Duodenal mucosa (tissue), 2 donors: ENCODE measurements around the gene CDC123.
"Not testable (repeated sequence)": the region's sequence is repeated elsewhere in the genome, so short reads cannot be mapped to it uniquely, and the experiment has no call there.

Experiments used
- H3K27ac ChIP-seq: one replicate; pipeline ENCODE4 v1.7.0; 2013; ENCODE audit warnings: low read depth, low read length
- H3K27me3 ChIP-seq, 2 donors: one replicate each; pipeline ENCODE4 v1.7.0; 2013; ENCODE audit warnings: low read length in 2 of 2, control low read depth in 1 of 2; ENCODE audit not compliant: insufficient read depth in 2 of 2, control insufficient read depth in 1 of 2
- H3K36me3 ChIP-seq, 2 donors: one replicate each; pipeline ENCODE4 v1.7.0; 2013; ENCODE audit warnings: low read length in 2 of 2, control low read depth in 1 of 2; ENCODE audit not compliant: insufficient read depth in 2 of 2, control insufficient read depth in 1 of 2
- H3K4me1 ChIP-seq, 2 donors: one replicate each; pipeline ENCODE4 v1.7.0; 2013; ENCODE audit warnings: low read length in 2 of 2, control low read depth in 1 of 2; ENCODE audit not compliant: insufficient read depth in 2 of 2, control insufficient read depth in 1 of 2
- H3K4me3 ChIP-seq, 2 donors: one replicate each; pipeline ENCODE4 v1.7.0; 2013; ENCODE audit warnings: low read length in 2 of 2, low read depth in 1 of 2
- H3K9ac ChIP-seq, 2 donors: one replicate each; pipeline ENCODE4 v1.7.0; 2013; ENCODE audit warnings: low read length in 2 of 2, low read depth in 1 of 2
- H3K9me3 ChIP-seq, 2 donors: one replicate each; pipeline ENCODE4 v1.7.0; 2013; ENCODE audit warnings: low read length in 2 of 2, control low read depth in 1 of 2; ENCODE audit not compliant: control insufficient read depth in 1 of 2

CDC123 gene

DNA sequence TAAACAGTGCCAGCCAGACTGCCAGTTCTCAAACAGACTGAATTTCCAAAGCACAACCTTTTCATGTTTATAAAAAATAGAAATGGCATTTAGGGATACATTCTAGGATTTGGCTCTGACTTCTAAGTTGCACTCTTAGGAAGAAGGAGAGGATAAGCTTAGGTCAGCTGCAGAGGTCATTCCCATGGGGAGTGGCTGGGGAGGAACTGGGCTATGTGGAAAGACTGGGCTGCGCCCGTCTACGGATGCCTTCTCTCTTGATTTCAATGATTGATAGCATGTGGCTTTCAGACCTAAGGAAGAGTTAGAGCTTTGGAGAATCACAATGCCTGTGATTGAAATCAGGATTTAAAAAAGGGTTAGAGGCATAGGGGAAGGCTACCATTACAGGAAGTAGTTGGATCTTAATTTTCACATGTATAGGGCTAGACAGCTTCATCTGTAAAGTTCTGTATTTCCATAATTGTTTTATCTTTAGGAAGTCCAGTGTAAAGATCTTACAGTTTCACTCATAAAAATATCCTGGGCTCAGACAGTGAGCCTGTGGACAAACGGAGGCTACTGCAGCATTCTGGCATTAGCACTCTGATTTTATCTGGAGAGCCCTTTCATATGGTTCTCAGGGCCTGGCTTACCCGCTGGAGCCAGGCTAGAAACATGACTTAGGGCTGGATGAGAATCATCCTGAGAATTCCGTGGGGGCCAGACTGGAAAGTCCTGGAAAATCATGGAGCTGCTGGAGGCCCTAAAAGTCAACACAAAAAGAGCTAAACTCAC, 29.8 kb upstream of the CDC123 start:
- Histone ChIP-seq H3K9ac (no peak overlapping the region), H3K27me3 (no peaks in the 10 kb centered on the region), H3K27ac (no peak overlapping the region), H3K4me1 (no peaks in the 10 kb centered on the region), H3K36me3 (peaks cover 37 to 63% of the 10 kb centered on the region in 2 donors), H3K9me3 (no peaks in the 10 kb centered on the region), H3K4me3 (no peak overlapping the region)

GRCh38 chr10:12171512-12171911, 24.5 kb upstream of the CDC123 start:
- H3K9ac ChIP-seq, H3K27ac ChIP-seq, H3K4me3 ChIP-seq, H3K4me1 ChIP-seq, H3K9me3 ChIP-seq, H3K27me3 ChIP-seq: not testable (repeated sequence)
- peaks cover 42 to 72% of the 10 kb centered on the region in 2 donors for H3K36me3 ChIP-seq

DNA sequence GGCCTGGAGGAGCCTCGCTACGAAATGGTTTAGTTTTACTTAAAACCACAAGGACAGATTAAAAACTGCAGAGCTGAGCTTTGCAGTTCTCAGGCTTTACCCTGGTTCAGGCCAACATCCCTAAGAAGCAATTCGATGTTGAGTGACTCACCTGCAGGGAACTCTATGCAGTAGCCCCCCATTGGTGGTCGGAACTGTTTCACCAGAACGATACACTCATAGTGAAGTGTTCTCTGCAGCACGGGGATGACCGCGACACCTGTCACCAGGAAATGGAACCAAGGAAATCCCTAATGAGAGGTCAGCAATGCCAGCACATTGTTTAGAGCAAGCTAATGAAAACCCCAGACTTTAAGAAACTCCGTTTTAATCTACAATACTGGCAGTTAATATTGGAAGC, 18.3 kb upstream of the CDC123 start:
- H3K4me1 ChIP-seq: peaks cover 0 to 5% of the 10 kb centered on the region in 2 donors
- peaks cover 16 to 30% of the 10 kb centered on the region in 2 donors for H3K36me3 ChIP-seq
- H3K4me3 ChIP-seq: no peak overlapping the region
- H3K27ac ChIP-seq: no peak overlapping the region
- no peaks in the 10 kb centered on the region for H3K27me3 ChIP-seq
- H3K9me3 ChIP-seq: no peaks in the 10 kb centered on the region
- H3K9ac ChIP-seq: no peak overlapping the region

DNA sequence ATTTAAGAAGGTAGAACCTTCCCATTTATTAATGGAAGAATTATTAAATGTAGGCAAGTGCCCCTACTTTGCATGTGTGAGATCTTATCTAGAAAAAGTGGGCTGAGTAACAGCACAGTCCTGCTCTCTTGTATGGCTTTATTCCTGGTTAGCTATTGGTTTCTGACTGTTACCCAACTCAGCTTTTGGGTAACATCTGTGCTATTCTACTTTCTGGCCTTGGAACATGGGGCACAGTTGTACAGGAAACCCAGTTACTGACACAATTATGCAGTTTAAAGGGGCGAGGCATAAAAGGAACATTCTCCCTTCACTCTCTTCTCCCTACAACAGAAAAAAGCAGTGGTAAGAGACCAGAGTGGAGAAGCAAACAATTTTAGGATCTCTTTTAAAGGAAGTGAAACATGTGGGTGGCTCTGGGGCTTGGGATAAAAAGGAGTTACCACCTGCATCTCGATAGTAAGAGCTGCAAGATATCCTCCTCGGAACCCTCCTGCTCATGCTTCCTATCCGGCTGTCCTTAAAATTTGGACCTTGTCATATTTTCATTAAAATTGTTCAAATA, 16.3 kb upstream of the CDC123 start:
- Histone ChIP-seq H3K27me3 (no peaks in the 10 kb centered on the region), H3K36me3 (peaks cover 14 to 15% of the 10 kb centered on the region in 2 donors), H3K27ac (no peak overlapping the region), H3K4me1 (peaks cover 0 to 5% of the 10 kb centered on the region in 2 donors), H3K4me3 (no peak overlapping the region), H3K9ac (no peak overlapping the region), H3K9me3 (no peaks in the 10 kb centered on the region)

DNA sequence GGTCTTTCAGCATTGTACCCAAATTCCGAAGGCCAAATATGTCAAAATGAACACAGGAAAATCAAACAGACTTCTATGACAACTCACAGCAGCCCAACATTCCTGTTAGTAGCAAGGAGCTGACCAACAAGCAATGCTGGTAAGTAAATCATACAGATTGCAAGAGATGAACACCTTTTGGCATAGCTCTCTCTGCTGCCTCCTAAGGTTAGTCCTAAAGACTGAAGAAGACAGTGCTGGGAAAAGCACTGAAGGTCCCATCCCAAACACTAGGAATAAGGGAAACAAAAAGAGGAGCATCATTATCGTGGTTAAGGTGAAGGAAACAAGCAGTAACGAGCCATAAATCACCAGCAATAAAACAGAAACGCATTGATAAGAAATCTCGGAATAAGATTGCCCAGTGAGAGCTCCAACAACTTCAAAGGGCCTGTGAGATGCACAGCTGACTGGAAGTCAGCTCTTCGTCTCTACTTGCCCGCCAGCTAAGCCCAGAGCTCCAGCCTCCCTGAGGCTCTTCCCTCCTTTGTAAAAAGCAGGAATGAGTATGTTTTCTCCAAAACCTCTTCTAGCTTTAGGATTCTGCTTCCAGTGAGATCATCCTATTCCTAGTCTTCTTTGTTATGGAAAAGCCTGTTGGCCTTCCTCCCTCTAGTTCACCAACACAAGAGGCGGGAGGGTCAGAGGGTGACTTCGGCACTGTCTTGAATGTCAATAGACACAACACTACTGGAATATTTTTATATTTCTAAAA, 15.6 kb upstream of the CDC123 start:
- Histone ChIP-seq H3K9me3 (no peaks in the 10 kb centered on the region), H3K9ac (no peak overlapping the region), H3K27ac (no peak overlapping the region), H3K4me1 (peaks cover 0 to 5% of the 10 kb centered on the region in 2 donors), H3K36me3 (peaks cover 16% of the 10 kb centered on the region in 2 donors), H3K4me3 (no peak overlapping the region), H3K27me3 (no peaks in the 10 kb centered on the region)

GRCh38 chr10:12181065-12181775, 14.8 kb upstream of the CDC123 start:
- Histone ChIP-seq H3K27me3 (no peaks in the 10 kb centered on the region), H3K9me3 (no peaks in the 10 kb centered on the region), H3K9ac (no peak overlapping the region), H3K4me3 (no peak overlapping the region), H3K27ac (no peak overlapping the region), H3K36me3 (peaks cover 16 to 22% of the 10 kb centered on the region in 2 donors), H3K4me1 (peaks cover 0 to 5% of the 10 kb centered on the region in 2 donors)

DNA sequence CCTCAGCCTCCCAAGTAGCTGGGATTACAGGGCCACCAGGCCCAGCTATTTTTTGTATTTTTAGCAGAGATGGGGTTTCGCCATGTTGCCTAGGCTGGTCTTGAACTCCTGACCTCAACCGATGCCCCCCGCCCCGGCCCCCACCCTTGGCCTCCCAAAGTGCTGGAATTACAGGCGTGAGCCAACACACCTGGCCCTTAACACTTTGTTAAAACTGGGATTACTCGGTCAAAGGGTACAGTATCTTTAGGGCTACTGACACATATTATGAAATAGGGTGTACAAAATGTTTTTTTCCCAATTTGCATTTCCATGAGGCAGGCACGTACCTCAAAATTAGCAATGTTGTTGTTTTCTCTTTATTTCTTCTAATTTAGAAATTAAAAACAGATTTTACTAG, 11.8 kb upstream of the CDC123 start:
- Histone ChIP-seq H3K4me1 (peaks cover 3 to 5% of the 10 kb centered on the region in 2 donors), H3K9ac (no peak overlapping the region), H3K27ac (no peak overlapping the region), H3K9me3 (no peaks in the 10 kb centered on the region), H3K36me3 (peaks cover 8 to 13% of the 10 kb centered on the region in 2 donors), H3K27me3 (no peaks in the 10 kb centered on the region), H3K4me3 (no peak overlapping the region)

GRCh38 chr10:12186323-12186722, 9.7 kb upstream of the CDC123 start:
- Histone ChIP-seq H3K9me3 (no peaks in the 10 kb centered on the region), H3K27me3 (no peaks in the 10 kb centered on the region), H3K4me1 (peaks cover 0 to 3% of the 10 kb centered on the region in 2 donors), H3K27ac (no peak overlapping the region), H3K9ac (no peak overlapping the region), H3K36me3 (peaks cover 8 to 13% of the 10 kb centered on the region in 2 donors), H3K4me3 (no peak overlapping the region)

DNA sequence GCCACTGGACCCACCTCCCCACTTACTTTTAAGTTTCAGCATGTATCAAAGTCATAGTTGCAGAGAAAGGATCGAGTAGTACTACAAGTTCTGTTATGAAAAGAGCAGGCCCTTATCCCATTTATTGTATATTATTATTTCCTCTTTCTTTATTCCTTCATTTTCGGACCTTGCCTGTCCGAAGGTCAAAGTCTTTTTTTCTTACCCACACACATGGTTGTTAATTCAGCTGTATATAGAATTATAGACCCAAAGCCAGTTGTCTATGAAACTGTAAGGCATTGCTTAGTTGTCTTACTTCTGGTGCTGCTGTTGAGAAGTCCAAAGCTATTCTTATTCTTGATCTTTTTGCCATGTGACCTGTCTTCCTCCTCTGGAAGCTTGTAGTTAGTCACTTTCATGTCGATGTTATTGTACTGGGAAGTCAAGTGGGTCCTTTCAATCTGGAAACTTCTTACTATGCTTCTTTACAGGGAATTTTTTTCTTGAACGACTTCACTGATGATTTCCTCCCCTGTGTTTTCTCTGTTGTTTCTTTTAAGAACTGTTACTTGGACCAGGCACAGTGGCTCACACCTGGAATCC, 8.6 kb upstream of the CDC123 start:
- H3K4me1 ChIP-seq: peaks cover 0 to 3% of the 10 kb centered on the region in 2 donors
- H3K4me3 ChIP-seq: no peak overlapping the region
- no peak overlapping the region for H3K27ac ChIP-seq
- H3K9ac ChIP-seq: no peak overlapping the region
- no peaks in the 10 kb centered on the region for H3K9me3 ChIP-seq
- H3K36me3 ChIP-seq: peaks cover 8 to 16% of the 10 kb centered on the region in 2 donors
- no peaks in the 10 kb centered on the region for H3K27me3 ChIP-seq
